ENCODE measurements around the gene AGFG2. TPM values are rescaled to one million over a fixed set of nuclear protein-coding genes. Genes with fewer than 3 reads are reported as not detected.

AGFG2 gene
- total and polyA plus RNA-seq, 7 donors: 17.5 to 33.0 (median 28.8) TPM

DNA sequence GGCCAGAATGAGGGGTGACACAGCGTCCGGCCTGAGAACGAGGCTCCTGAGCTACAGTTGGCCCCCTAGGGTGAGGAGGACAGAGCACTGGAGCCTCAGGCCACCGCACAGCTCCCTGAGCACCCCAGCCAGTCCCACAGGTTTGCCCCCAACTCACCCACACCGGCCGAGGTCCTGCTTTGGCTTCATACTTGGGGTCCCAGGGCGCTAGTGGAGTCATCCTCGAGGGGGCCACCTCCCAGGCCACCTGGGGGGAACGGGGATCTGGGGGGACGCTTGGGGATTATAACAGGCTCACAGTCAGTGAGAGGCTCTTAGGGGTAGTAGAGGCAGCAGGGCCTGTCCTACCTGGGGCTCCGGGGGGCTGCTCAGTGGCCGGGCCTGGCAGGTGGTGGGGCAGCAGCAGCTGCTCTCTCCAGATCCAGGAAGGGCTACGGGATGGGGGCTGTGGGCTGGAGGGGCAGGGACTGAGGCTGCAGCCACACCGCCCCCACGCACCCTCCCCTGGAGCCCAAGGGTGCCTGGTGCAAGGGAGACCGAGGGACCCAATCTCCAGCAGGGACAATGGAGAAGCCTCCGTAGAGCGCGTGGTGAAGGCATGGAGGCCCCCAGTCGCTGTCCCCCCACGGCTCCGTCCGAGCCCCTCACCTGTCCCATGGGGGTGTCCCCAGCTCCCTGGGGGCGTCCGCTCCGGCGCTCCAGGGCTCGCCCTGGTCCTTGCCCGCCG, 34.1 kb downstream of the AGFG2 start:
- Histone ChIP-seq H3K27ac (no peak overlapping the region), H3K9me3 (no peaks in the 10 kb centered on the region), H3K27me3 (peaks cover 0 to 57% (median 2%) of the 10 kb centered on the region in 3 donors), H3K36me3 (peaks cover 21 to 48% (median 39%) of the 10 kb centered on the region in 4 donors), H3K4me1 (peaks cover 2 to 14% (median 12%) of the 10 kb centered on the region in 4 donors), H3K4me3 (no peak overlapping the region)
- TF ChIP-seq POLR2A (IDR thresholded peaks at IDR 0.05) (no peak), POLR2AphosphoS5 (IDR thresholded peaks at IDR 0.05) (no peak), EP300 (IDR thresholded peaks at IDR 0.05) (no peak)
- TF ChIP-seq, protein P1, sequence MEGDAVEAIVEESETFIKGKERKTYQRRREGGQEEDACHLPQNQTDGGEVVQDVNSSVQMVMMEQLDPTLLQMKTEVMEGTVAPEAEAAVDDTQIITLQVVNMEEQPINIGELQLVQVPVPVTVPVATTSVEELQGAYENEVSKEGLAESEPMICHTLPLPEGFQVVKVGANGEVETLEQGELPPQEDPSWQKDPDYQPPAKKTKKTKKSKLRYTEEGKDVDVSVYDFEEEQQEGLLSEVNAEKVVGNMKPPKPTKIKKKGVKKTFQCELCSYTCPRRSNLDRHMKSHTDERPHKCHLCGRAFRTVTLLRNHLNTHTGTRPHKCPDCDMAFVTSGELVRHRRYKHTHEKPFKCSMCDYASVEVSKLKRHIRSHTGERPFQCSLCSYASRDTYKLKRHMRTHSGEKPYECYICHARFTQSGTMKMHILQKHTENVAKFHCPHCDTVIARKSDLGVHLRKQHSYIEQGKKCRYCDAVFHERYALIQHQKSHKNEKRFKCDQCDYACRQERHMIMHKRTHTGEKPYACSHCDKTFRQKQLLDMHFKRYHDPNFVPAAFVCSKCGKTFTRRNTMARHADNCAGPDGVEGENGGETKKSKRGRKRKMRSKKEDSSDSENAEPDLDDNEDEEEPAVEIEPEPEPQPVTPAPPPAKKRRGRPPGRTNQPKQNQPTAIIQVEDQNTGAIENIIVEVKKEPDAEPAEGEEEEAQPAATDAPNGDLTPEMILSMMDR (IDR thresholded peaks at IDR 0.05): no peak
- 95% methylated on average over 30 of the region's 30 CpGs for WGBS, 2 donors
- no peak for DNase-seq
- intact Hi-C loops (cut with DNase I): no loop called here

DNA sequence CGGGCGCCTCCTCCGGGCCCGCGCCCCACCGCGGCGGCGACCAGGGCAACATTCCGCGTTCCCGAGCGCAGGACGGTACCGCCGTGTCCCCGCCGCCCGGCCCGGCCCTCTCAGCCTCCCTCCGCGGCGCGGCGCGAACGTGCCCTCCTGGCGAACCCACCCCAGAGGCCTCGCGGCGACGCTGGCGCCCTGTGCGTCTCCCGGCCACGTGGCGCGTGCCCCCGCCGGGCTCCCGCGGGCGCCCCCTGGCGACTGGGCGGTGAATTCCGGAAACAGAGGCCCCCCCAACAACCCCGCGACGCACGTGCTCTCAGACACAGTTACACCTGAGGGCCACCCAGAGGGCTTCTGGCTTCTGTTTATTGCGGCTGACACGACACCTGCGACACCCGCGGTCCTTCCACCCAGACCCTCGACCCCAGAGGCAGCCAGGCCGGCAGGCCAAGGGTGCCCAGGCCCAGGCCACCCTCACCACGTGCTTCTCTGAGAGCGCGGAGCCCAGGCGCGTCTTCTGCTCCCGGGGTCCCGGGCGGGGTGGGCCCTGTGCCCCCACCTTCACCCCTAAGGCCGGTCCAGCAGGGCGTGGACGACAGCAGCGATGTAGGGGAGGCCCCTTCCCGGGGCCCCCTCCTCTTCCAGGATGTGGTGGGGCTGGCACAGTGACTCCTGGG, 34.8 kb downstream of the AGFG2 start, which contains the start of gene SAP25:
Gene SAP25 (minus strand): TSS at position 210 of the 671 bp plus-strand sequence. CDS start 158 bp downstream, at position 52.
- Histone ChIP-seq H3K36me3 (peaks cover 25 to 55% (median 46%) of the 10 kb centered on the region in 4 donors), H3K4me1 (peaks cover 2 to 14% (median 12%) of the 10 kb centered on the region in 4 donors), H3K27me3 (peaks cover 0 to 57% (median 2%) of the 10 kb centered on the region in 3 donors), H3K4me3 (no peak within 1 kb of the TSS), H3K9me3 (no peaks in the 10 kb centered on the region), H3K27ac (no peak within 1 kb of the TSS)
- no peak for TF ChIP-seq POLR2A (IDR thresholded peaks at IDR 0.05)
- TF ChIP-seq, protein P1 (IDR thresholded peaks at IDR 0.05): no peak
- intact Hi-C loops (cut with DNase I): no loop called here
- no peak for DNase-seq
- 95% methylated on average over 70 of the region's 70 CpGs for WGBS, 2 donors

DNA sequence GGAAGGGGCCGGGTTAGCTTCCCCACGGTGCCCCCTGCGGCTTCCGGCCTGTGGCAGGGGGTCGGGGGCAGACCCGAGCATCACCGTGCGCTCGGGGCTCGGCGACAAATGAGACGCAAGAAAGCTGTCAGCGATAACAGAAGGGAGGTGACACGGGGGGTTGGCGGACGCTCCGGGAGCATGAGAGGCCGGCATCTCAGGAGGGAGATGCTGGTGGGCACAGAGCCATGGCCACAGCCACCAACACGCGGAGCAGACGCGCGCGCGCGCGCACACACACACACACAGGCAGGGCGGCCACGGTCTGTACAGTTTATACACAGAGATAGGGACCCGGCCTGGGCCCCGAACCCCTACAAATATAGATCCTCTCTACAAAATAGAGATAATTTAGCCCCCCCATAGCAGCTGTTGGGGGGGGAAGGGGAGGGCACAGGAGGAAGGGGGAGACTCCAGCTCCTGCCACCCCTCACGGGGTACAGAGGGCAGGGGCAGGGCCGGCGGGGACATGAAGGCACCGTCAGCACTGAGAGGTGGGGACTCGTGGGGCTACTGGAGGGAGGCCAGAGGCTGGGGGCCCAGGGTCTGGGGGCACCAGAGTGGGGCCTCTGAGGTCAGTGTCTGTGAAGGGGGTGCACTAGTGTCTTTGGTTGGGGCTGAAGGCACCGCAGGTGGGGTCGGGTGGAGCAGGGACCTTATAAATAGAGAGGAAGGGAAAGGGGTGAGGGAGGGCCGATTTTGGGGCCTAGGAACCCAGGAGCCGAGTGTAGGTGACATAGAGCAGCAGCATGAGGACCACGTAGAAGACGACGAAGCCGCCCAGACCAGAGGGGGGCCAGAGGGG, 35.6 kb downstream of the AGFG2 start:
- peaks cover 25 to 62% (median 51%) of the 10 kb centered on the region in 4 donors for H3K36me3 ChIP-seq
- H3K27me3 ChIP-seq: peaks cover 0 to 53% (median 2%) of the 10 kb centered on the region in 3 donors
- intact Hi-C loops (cut with DNase I): no loop called here
- no peak overlapping the region for H3K27ac ChIP-seq
- TF ChIP-seq, protein P1 (IDR thresholded peaks at IDR 0.05): no peak
- TF ChIP-seq POLR2AphosphoS5 (IDR thresholded peaks at IDR 0.05) (no peak), EP300 (IDR thresholded peaks at IDR 0.05) (no peak), POLR2A (IDR thresholded peaks at IDR 0.05) (no peak)
- H3K4me1 ChIP-seq: peaks cover 2 to 10% (median 10%) of the 10 kb centered on the region in 4 donors
- WGBS, 2 donors: 92 to 95% methylated on average over 44 of the region's 44 CpGs
- H3K9me3 ChIP-seq: no peaks in the 10 kb centered on the region
- H3K4me3 ChIP-seq: no peak overlapping the region
- no peak for DNase-seq

DNA sequence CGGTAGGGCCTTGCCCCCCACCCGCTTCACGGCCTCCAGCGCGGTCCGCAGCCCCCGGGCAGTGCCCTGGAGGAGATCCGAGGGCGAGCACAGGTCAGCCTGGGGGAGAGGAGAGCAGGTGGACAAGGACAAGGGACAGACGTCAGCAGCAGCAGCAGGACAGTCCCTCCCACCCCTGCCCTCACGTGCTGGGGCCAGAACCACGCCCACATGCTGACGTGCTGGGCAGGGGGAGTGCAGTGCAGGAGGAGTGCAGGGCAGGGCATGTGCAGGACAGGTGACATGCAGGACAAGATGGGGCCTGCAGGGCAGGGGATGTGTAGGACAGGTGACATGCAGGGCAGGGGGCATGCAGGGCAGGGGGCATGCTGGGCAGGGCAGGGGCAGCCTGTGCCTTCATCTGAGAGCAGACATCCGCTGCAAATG, 36.2 kb downstream of the AGFG2 start:
- no peak for TF ChIP-seq EP300 (IDR thresholded peaks at IDR 0.05)
- no peak for TF ChIP-seq POLR2A (IDR thresholded peaks at IDR 0.05)
- TF ChIP-seq, protein P1 (IDR thresholded peaks at IDR 0.05): no peak
- no peak for TF ChIP-seq POLR2AphosphoS5 (IDR thresholded peaks at IDR 0.05)
- intact Hi-C loops (cut with DNase I): no loop called here
- Histone ChIP-seq H3K4me3 (no peak overlapping the region), H3K9me3 (no peaks in the 10 kb centered on the region), H3K4me1 (peaks cover under 1 to 4% (median 4%) of the 10 kb centered on the region in 4 donors), H3K36me3 (peaks cover 28 to 68% (median 56%) of the 10 kb centered on the region in 4 donors), H3K27ac (no peak overlapping the region), H3K27me3 (peaks cover 0 to 47% (median 0%) of the 10 kb centered on the region in 3 donors)
- no peak for DNase-seq
- 72 to 86% methylated on average over 14 of the region's 14 CpGs for WGBS, 2 donors
